GM23338 (cell line): ENCODE results near the gene GNAS.

Source experiments
- CREB1 ChIP-seq: fragments of 250-450 bp; sonication (Bioruptor Pico); IDR thresholded peaks from 2 replicates; pipeline ENCODE4 v1.5.0; 2020; ENCODE audit warnings: low read depth, mild to moderate bottlenecking, moderate library complexity
- CTCF ChIP-seq, 2 experiments: fragments of 200-600 bp in 1 of 2; sonication (generic) in 1 of 2; conservative IDR thresholded peaks; 2 replicates each; pipeline versions ENCODE4 v1.5.1 to v1.6.1; 2016 to 2017; ENCODE audit warnings: antibody characterized with exemption in 2 of 2, low read depth in 2 of 2, mild to moderate bottlenecking in 2 of 2, moderate library complexity in 1 of 2
- ETS1 ChIP-seq: IDR thresholded peaks from 2 replicates; pipeline ENCODE4 v1.6.1; 2016; ENCODE audit warnings: antibody characterized with exemption
- EZH2 ChIP-seq: fragments of 200-600 bp; sonication (generic); IDR thresholded peaks from one replicate; pipeline ENCODE4 v1.8.0; 2017; ENCODE audit warnings: antibody characterized with exemption, mild to moderate bottlenecking, low read depth; ENCODE audit not compliant: unreplicated experiment
- EZH2phosphoT487 ChIP-seq: fragments of 200-600 bp; sonication (generic); IDR thresholded peaks from one replicate; pipeline ENCODE4 v1.8.1; 2018; ENCODE audit warnings: antibody characterized with exemption; ENCODE audit not compliant: unreplicated experiment
- JUNB ChIP-seq: IDR thresholded peaks from one replicate; pipeline ENCODE4 v1.6.1; 2016; ENCODE audit warnings: antibody characterized with exemption; ENCODE audit not compliant: unreplicated experiment
- NANOG ChIP-seq: IDR thresholded peaks from 2 replicates; pipeline ENCODE4 v1.6.1; 2016; ENCODE audit warnings: antibody characterized with exemption, borderline replicate concordance
- POLR2AphosphoS5 ChIP-seq: IDR thresholded peaks from 2 replicates; pipeline ENCODE4 v1.6.1; 2016; ENCODE audit warnings: antibody characterized with exemption, low read depth
- STAT1 ChIP-seq: IDR thresholded peaks from one replicate; pipeline ENCODE4 v1.6.1; 2016; ENCODE audit warnings: antibody characterized with exemption; ENCODE audit not compliant: unreplicated experiment
- ZNF114 ChIP-seq: fragments of 250-450 bp; sonication (Bioruptor Pico); IDR thresholded peaks from 2 replicates; pipeline ENCODE4 v1.5.0; 2020; ENCODE audit warnings: mild to moderate bottlenecking, moderate library complexity
- ZNF331 ChIP-seq: fragments of 250-450 bp; sonication (Bioruptor Pico); IDR thresholded peaks from 2 replicates; pipeline ENCODE4 v1.5.0; 2020; ENCODE audit warnings: low read depth, mild to moderate bottlenecking, moderate library complexity
- TF ChIP-seq, protein P1 (sequence below): IDR thresholded peaks from one replicate; pipeline ENCODE4 v1.6.1; 2018; ENCODE audit warnings: antibody characterized with exemption; ENCODE audit not compliant: unreplicated experiment
- TF ChIP-seq, protein P2 (sequence below): fragments of 250-450 bp; sonication (Bioruptor Pico); IDR thresholded peaks from 2 replicates; pipeline ENCODE4 v1.5.0; 2020; ENCODE audit warnings: mild to moderate bottlenecking, moderate library complexity

DNA sequence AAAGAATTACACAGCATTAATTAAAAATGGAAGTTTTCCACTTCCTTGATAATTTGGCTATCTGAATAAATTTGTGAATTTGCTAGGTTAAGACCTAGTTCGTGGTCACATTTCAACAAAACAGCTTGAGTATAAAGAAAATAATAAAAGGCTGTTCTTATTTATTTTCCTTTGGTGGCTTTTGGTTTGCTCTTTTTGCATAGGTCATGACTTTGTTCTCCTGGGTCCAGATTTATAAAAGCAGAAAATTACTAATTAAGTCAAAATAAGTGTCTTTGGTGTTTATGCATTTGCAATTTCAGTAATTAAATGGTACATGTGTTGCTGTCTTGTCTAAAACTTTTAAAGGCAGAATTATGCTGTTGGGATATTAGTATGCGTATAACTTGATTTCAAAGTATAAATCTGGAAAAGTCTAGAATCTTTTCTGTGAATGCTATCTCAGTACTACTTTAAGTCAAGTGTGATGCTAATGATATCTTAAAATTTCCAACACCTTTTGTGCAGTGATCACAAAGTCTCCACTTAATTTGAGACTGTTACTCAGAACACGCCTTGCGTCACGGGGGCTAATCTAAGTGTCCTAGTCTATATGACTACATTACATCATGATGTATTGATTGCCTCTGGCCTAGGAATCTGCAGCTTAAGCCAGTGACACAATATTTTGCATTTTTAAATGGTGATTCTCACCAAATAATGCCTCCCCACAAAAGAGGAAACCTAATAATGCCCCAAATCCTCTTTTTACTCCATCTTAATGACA lies 41.0 kb downstream of the GNAS start:
- TF ChIP-seq EZH2phosphoT487 (no peak), CTCF (conservative IDR thresholded peaks at IDR 0.05; ENCODE audit: low read depth in 2 of 2) (no peak), NANOG (no peak), EZH2 (no peak), POLR2AphosphoS5 (no peak), CREB1 (CRISPR knock-in tag) (no peak), JUNB (no peak), STAT1 (no peak), ETS1 (no peak), ZNF331 (CRISPR knock-in tag) (no peak), ZNF114 (CRISPR knock-in tag) (no peak)
- TF ChIP-seq, protein P1, sequence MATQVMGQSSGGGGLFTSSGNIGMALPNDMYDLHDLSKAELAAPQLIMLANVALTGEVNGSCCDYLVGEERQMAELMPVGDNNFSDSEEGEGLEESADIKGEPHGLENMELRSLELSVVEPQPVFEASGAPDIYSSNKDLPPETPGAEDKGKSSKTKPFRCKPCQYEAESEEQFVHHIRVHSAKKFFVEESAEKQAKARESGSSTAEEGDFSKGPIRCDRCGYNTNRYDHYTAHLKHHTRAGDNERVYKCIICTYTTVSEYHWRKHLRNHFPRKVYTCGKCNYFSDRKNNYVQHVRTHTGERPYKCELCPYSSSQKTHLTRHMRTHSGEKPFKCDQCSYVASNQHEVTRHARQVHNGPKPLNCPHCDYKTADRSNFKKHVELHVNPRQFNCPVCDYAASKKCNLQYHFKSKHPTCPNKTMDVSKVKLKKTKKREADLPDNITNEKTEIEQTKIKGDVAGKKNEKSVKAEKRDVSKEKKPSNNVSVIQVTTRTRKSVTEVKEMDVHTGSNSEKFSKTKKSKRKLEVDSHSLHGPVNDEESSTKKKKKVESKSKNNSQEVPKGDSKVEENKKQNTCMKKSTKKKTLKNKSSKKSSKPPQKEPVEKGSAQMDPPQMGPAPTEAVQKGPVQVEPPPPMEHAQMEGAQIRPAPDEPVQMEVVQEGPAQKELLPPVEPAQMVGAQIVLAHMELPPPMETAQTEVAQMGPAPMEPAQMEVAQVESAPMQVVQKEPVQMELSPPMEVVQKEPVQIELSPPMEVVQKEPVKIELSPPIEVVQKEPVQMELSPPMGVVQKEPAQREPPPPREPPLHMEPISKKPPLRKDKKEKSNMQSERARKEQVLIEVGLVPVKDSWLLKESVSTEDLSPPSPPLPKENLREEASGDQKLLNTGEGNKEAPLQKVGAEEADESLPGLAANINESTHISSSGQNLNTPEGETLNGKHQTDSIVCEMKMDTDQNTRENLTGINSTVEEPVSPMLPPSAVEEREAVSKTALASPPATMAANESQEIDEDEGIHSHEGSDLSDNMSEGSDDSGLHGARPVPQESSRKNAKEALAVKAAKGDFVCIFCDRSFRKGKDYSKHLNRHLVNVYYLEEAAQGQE, result no peak
- TF ChIP-seq, protein P2, sequence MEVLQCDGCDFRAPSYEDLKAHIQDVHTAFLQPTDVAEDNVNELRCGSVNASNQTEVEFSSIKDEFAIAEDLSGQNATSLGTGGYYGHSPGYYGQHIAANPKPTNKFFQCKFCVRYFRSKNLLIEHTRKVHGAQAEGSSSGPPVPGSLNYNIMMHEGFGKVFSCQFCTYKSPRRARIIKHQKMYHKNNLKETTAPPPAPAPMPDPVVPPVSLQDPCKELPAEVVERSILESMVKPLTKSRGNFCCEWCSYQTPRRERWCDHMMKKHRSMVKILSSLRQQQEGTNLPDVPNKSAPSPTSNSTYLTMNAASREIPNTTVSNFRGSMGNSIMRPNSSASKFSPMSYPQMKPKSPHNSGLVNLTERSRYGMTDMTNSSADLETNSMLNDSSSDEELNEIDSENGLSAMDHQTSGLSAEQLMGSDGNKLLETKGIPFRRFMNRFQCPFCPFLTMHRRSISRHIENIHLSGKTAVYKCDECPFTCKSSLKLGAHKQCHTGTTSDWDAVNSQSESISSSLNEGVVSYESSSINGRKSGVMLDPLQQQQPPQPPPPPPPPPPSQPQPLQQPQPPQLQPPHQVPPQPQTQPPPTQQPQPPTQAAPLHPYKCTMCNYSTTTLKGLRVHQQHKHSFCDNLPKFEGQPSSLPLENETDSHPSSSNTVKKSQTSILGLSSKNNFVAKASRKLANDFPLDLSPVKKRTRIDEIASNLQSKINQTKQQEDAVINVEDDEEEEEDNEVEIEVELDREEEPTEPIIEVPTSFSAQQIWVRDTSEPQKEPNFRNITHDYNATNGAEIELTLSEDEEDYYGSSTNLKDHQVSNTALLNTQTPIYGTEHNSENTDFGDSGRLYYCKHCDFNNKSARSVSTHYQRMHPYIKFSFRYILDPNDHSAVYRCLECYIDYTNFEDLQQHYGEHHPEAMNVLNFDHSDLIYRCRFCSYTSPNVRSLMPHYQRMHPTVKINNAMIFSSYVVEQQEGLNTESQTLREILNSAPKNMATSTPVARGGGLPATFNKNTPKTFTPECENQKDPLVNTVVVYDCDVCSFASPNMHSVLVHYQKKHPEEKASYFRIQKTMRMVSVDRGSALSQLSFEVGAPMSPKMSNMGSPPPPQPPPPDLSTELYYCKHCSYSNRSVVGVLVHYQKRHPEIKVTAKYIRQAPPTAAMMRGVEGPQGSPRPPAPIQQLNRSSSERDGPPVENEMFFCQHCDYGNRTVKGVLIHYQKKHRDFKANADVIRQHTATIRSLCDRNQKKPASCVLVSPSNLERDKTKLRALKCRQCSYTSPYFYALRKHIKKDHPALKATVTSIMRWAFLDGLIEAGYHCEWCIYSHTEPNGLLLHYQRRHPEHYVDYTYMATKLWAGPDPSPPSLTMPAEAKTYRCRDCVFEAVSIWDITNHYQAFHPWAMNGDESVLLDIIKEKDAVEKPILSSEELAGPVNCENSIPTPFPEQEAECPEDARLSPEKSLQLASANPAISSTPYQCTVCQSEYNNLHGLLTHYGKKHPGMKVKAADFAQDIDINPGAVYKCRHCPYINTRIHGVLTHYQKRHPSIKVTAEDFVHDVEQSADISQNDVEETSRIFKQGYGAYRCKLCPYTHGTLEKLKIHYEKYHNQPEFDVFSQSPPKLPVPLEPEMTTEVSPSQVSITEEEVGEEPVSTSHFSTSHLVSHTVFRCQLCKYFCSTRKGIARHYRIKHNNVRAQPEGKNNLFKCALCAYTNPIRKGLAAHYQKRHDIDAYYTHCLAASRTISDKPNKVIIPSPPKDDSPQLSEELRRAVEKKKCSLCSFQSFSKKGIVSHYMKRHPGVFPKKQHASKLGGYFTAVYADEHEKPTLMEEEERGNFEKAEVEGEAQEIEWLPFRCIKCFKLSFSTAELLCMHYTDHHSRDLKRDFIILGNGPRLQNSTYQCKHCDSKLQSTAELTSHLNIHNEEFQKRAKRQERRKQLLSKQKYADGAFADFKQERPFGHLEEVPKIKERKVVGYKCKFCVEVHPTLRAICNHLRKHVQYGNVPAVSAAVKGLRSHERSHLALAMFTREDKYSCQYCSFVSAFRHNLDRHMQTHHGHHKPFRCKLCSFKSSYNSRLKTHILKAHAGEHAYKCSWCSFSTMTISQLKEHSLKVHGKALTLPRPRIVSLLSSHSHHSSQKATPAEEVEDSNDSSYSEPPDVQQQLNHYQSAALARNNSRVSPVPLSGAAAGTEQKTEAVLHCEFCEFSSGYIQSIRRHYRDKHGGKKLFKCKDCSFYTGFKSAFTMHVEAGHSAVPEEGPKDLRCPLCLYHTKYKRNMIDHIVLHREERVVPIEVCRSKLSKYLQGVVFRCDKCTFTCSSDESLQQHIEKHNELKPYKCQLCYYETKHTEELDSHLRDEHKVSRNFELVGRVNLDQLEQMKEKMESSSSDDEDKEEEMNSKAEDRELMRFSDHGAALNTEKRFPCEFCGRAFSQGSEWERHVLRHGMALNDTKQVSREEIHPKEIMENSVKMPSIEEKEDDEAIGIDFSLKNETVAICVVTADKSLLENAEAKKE, result no peak
